Liver (tissue), 3 donors: ENCODE data around the gene TM7SF2.

Experiments
- HNF4G ChIP-seq: IDR thresholded peaks from 2 replicates; pipeline ENCODE4 v1.6.1; 2016; ENCODE audit warnings: antibody characterized with exemption
- MAX ChIP-seq: IDR thresholded peaks from 2 replicates; pipeline ENCODE4 v1.6.1; 2016; ENCODE audit warnings: antibody characterized with exemption
- NR2F2 ChIP-seq: IDR thresholded peaks from 2 replicates; pipeline ENCODE4 v1.6.1; 2016; ENCODE audit warnings: antibody characterized with exemption
- YY1 ChIP-seq: IDR thresholded peaks from 2 replicates; pipeline ENCODE4 v1.6.1; 2016; ENCODE audit warnings: antibody characterized with exemption, mild to moderate bottlenecking
- TF ChIP-seq, protein P1 (sequence below): fragments of 150-350 bp; IDR thresholded peaks from 2 replicates; pipeline ENCODE4 v1.5.1; 2017; ENCODE audit warnings: improper control_type of control experiment, low read depth, low read length; ENCODE audit not compliant: missing input control
- donor health status: healthy.
- donor health status: healthy.

- TF ChIP-seq, protein P1, sequence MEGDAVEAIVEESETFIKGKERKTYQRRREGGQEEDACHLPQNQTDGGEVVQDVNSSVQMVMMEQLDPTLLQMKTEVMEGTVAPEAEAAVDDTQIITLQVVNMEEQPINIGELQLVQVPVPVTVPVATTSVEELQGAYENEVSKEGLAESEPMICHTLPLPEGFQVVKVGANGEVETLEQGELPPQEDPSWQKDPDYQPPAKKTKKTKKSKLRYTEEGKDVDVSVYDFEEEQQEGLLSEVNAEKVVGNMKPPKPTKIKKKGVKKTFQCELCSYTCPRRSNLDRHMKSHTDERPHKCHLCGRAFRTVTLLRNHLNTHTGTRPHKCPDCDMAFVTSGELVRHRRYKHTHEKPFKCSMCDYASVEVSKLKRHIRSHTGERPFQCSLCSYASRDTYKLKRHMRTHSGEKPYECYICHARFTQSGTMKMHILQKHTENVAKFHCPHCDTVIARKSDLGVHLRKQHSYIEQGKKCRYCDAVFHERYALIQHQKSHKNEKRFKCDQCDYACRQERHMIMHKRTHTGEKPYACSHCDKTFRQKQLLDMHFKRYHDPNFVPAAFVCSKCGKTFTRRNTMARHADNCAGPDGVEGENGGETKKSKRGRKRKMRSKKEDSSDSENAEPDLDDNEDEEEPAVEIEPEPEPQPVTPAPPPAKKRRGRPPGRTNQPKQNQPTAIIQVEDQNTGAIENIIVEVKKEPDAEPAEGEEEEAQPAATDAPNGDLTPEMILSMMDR, result no peak
- no peak for TF ChIP-seq MAX
- no peak for TF ChIP-seq HNF4G
- no peak for TF ChIP-seq YY1
- no peak for TF ChIP-seq NR2F2
Observed at GRCh38 chr11:65108469-65109123, 3.1 kb upstream of the TM7SF2 start.
